A673 (cell line): ENCODE data around the gene NDUFA5.

Experiments
- EZH2 ChIP-seq: fragments of 200-600 bp; sonication (generic); IDR thresholded peaks from 2 replicates; pipeline ENCODE4 v1.6.1; 2017; ENCODE audit warnings: borderline replicate concordance, low read depth, mild to moderate bottlenecking, mixed read lengths, antibody characterized with exemption, low read length; ENCODE audit not compliant: poor library complexity, severe bottlenecking
- TF ChIP-seq, protein P1 (sequence below): fragments of 300-800, 200-600 bp; sonication (generic); conservative IDR thresholded peaks from 2 replicates; pipeline ENCODE4 v1.5.1; 2017; ENCODE audit warnings: low read depth, mild to moderate bottlenecking, antibody characterized with exemption, low read length, moderate library complexity, mixed read lengths

- TF ChIP-seq, protein P1, sequence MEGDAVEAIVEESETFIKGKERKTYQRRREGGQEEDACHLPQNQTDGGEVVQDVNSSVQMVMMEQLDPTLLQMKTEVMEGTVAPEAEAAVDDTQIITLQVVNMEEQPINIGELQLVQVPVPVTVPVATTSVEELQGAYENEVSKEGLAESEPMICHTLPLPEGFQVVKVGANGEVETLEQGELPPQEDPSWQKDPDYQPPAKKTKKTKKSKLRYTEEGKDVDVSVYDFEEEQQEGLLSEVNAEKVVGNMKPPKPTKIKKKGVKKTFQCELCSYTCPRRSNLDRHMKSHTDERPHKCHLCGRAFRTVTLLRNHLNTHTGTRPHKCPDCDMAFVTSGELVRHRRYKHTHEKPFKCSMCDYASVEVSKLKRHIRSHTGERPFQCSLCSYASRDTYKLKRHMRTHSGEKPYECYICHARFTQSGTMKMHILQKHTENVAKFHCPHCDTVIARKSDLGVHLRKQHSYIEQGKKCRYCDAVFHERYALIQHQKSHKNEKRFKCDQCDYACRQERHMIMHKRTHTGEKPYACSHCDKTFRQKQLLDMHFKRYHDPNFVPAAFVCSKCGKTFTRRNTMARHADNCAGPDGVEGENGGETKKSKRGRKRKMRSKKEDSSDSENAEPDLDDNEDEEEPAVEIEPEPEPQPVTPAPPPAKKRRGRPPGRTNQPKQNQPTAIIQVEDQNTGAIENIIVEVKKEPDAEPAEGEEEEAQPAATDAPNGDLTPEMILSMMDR: no peak
- no peak for TF ChIP-seq EZH2
These were observed 55.4 kb downstream of the NDUFA5 start for GRCh38 chr7:123502201-123502600.
